Measurements from ENCODE around the gene RNF220. TPM values are rescaled to one million over a fixed set of nuclear protein-coding genes. Genes with fewer than 3 reads are reported as not detected.

Gene RNF220
- total and polyA plus RNA-seq, 12 donors: 41.8 to 82.5 (median 58.0) TPM

DNA sequence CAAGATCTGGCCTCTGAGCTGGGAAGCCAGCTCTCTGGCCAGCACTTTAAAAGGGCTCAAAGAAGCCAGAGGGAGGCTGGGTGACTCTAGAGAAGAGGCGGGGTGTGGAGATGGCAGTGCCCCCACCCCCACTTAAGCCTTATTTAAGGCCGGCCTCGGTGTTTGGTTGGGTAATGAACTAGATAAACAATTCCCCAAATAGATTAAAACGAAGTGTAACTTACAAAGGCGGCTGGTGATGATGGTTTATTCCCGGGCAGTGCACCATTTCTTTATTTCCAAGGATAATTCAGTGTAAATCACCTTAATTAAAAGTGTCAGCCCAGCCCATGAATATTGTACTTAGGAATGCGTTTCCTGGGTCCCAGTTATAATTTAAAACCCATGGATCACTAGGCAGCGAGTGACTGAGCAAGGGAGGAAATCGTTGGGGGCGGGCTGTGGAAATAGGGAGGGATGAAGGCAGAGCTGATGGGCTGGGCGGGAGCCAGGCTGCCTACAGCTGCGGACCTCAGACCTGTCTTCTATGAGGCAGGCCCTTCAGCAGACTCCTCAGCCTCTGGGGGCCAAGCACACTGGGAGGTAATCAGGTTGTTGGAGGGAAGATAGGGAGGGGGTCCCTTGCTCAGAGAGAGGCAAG, 214.3 kb downstream of the RNF220 start:
- no peaks in the 10 kb centered on the region for H3K9me3 ChIP-seq
- no peak for DNase-seq
- H3K4me1 ChIP-seq: peaks cover 0 to 10% (median 3%) of the 10 kb centered on the region in 9 donors

GRCh38 chr1:44620072-44620471, 215.0 kb downstream of the RNF220 start:
- H3K27ac ChIP-seq: no peak overlapping the region
- H3K9me3 ChIP-seq: no peaks in the 10 kb centered on the region
- DNase-seq (no peak), ATAC-seq (no peak)
- peaks cover 0 to 20% (median 4%) of the 10 kb centered on the region in 7 donors for H3K27me3 ChIP-seq
- no peak overlapping the region for H3K4me3 ChIP-seq
- no peaks in the 10 kb centered on the region for H3K36me3 ChIP-seq
- TF ChIP-seq, protein P1, sequence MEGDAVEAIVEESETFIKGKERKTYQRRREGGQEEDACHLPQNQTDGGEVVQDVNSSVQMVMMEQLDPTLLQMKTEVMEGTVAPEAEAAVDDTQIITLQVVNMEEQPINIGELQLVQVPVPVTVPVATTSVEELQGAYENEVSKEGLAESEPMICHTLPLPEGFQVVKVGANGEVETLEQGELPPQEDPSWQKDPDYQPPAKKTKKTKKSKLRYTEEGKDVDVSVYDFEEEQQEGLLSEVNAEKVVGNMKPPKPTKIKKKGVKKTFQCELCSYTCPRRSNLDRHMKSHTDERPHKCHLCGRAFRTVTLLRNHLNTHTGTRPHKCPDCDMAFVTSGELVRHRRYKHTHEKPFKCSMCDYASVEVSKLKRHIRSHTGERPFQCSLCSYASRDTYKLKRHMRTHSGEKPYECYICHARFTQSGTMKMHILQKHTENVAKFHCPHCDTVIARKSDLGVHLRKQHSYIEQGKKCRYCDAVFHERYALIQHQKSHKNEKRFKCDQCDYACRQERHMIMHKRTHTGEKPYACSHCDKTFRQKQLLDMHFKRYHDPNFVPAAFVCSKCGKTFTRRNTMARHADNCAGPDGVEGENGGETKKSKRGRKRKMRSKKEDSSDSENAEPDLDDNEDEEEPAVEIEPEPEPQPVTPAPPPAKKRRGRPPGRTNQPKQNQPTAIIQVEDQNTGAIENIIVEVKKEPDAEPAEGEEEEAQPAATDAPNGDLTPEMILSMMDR (IDR thresholded peaks at IDR 0.05): no peak
- H3K4me1 ChIP-seq: peaks cover 0 to 10% (median 3%) of the 10 kb centered on the region in 9 donors
- 82 to 85% methylated on average over 3 of the region's 3 CpGs for WGBS, 2 donors
- intact Hi-C loops (cut with DNase I): no loop called here

More for the DNA sequence above, 214.3 kb downstream of the RNF220 start:
- 58 to 70% methylated on average over 12 of the region's 12 CpGs for WGBS, 2 donors
- Histone ChIP-seq H3K27me3 (peaks cover 0 to 25% (median 4%) of the 10 kb centered on the region in 7 donors), H3K27ac (no peak overlapping the region), H3K36me3 (no peaks in the 10 kb centered on the region), H3K4me3 (no peak overlapping the region)
- intact Hi-C loops (cut with DNase I): no loop called here
- ATAC-seq: no peak
- TF ChIP-seq, protein P1 (IDR thresholded peaks at IDR 0.05): no peak

- intact Hi-C loops (cut with DNase I): no loop called here
- no peak for ATAC-seq
- TF ChIP-seq, protein P1 (IDR thresholded peaks at IDR 0.05): no peak
Observed at GRCh38 chr1:44621841-44622286, 216.8 kb downstream of the RNF220 start.

GRCh38 chr1:44624268-44624901, 219.3 kb downstream of the RNF220 start:
- intact Hi-C loops (cut with DNase I): no loop called here
- no peak for DNase-seq
- Histone ChIP-seq H3K4me3 (no peak overlapping the region), H3K27ac (no peak overlapping the region), H3K4me1 (no peaks in the 10 kb centered on the region), H3K9me3 (no peaks in the 10 kb centered on the region), H3K36me3 (no peaks in the 10 kb centered on the region), H3K27me3 (no peaks in the 10 kb centered on the region)
- WGBS, 2 donors: 85 to 88% methylated on average over 12 of the region's 12 CpGs
- TF ChIP-seq, protein P1 (IDR thresholded peaks at IDR 0.05): no peak
- ATAC-seq: no peak

More at GRCh38 chr1:44621841-44622286, 216.8 kb downstream of the RNF220 start:
- Histone ChIP-seq H3K27me3 (peaks cover 0 to 5% (median 0%) of the 10 kb centered on the region in 7 donors), H3K4me3 (no peak overlapping the region), H3K27ac (no peak overlapping the region), H3K9me3 (no peaks in the 10 kb centered on the region), H3K36me3 (no peaks in the 10 kb centered on the region), H3K4me1 (peaks cover 0 to 7% (median 3%) of the 10 kb centered on the region in 9 donors)
- DNase-seq: no peak
- 91 to 92% methylated on average over 15 of the region's 15 CpGs for WGBS, 2 donors

Measured in heart right ventricle (tissue), 16 donors.